Activated CD4-positive, alpha-beta memory T cell treated with anti-CD3 and anti-CD28 coated beads for 36 hours (primary cell): ENCODE measurements around the gene TSHR. TPM values are rescaled to one million over a fixed set of nuclear protein-coding genes. Genes with fewer than 3 reads are reported as not detected.

ENCODE experiments used
- total RNA-seq, 2 experiments: library from RNA; stranded (reverse); gene quantifications; one replicate each; pipeline ENCODE4 v1.2.3, GENCODE V29; 2021

TSHR gene
- total RNA-seq, 2 experiments from 2014 or later: not detected

Other genes with a start within 250 kb of the TSHR start
- gene CEP128, start 13.9 kb upstream of the TSHR start, total RNA-seq: 10 to 100 TPM; 19.4 to 22.8 TPM